Measurements from ENCODE around the gene DCDC2C.

DNA sequence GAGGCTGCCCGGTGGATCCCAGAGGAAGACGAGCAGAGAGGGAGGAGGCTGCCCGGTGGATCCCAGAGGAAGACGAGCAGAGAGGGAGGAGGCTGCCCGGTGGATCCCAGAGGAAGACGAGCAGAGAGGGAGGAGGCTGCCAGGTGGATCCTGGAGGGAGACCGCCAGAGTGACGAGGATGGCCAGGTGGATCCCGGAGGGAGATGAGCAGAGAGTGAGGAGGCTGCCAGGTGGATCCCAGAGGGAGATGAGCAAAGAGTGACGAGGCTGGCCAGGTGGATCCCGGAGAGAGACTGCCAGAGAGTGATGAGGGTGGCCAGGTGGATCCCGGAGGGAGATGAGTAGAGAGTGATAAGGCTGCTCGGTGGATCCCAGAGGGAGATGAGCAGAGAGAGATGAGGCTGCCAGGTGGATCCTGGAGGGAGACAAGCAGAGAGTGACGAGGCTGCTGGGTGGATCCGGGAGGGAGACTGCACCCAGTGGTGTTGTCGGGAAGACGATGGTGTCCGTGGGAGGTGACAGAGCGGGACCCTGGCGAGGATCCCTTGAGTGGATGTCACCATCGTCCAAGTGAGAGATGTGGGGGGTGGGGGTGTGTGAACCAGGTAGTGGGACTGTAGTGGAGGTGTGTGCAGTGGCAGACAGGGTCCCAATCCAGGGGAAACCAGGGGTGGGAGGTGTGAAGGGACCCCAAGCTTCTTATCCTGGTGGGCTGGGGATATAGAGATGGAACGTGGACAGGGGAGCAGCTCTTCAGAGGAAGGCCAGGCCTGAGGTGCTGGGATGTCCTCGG lies 22.3 kb downstream of the DCDC2C start:
- TF ChIP-seq EZH2 (IDR thresholded peaks at IDR 0.05) (no peak), CTCF (IDR thresholded peaks at IDR 0.05) (no peak)

Data from neural progenitor cell (in vitro differentiated cells).